ENCODE measurements around the gene CAND1.

CAND1 gene

DNA sequence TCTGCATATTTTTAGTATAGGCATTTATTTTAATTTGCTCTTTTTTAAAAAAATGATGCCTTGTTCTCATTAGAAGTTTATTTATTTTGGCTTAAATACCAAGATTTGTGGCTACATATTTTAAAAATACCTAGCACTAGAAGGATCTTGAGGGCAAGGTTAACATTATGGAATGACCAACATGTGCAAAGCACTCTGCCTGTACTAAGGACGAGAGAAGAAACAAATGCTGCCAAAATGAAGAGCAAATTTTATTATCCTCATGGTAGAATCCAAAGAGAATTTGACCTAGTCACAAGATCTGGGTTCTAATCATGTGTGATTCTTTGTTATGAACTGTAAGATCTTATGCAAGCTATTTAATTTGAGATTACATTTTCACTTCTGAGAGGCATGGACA is 2.8 kb downstream of the CAND1 start:
- H3K4me3 ChIP-seq = peak overlapping the region in 1 of 2 donors; percentile 87
- peak overlapping the region in 1 of 2 donors; percentile 97 for H3K27ac ChIP-seq
- no peaks in the 10 kb centered on the region for H3K27me3 ChIP-seq
- intact Hi-C loops (cut with DNase I; ENCODE audit: low total_unique reads) = loop anchor here (10.0 kb wide), 1 partner anchor 173 kb away; no protein-coding TSS in a partner anchor
- TF ChIP-seq, protein P1, sequence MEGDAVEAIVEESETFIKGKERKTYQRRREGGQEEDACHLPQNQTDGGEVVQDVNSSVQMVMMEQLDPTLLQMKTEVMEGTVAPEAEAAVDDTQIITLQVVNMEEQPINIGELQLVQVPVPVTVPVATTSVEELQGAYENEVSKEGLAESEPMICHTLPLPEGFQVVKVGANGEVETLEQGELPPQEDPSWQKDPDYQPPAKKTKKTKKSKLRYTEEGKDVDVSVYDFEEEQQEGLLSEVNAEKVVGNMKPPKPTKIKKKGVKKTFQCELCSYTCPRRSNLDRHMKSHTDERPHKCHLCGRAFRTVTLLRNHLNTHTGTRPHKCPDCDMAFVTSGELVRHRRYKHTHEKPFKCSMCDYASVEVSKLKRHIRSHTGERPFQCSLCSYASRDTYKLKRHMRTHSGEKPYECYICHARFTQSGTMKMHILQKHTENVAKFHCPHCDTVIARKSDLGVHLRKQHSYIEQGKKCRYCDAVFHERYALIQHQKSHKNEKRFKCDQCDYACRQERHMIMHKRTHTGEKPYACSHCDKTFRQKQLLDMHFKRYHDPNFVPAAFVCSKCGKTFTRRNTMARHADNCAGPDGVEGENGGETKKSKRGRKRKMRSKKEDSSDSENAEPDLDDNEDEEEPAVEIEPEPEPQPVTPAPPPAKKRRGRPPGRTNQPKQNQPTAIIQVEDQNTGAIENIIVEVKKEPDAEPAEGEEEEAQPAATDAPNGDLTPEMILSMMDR (IDR thresholded peaks at IDR 0.05) = no peak
- H3K9me3 ChIP-seq = no peaks in the 10 kb centered on the region
- H3K36me3 ChIP-seq = no peaks in the 10 kb centered on the region
- DNase-seq = no peak
- H3K4me1 ChIP-seq = peaks cover 0 to 73% (median 40%) of the 10 kb centered on the region in 4 donors

DNA sequence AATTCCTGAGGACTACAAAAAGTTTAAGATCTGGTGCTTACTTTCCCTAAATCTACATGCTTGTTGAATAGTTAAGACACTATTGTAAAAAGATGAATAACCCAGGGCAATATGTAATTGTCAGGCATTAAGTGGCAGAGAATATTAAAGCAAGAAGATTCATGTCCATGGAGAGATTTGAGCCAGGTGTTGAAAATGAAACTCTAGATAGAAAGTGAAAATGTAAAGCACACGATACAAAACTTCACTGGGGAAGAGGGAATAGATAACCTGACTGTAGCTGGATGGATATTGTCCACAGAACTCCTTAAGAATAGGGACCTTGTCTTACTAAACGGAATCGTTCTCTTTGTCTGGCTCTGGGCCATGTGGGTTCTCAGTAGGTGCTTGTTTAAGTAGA is 5.0 kb downstream of the CAND1 start:
- Histone ChIP-seq H3K27me3 (no peaks in the 10 kb centered on the region), H3K9me3 (no peaks in the 10 kb centered on the region), H3K4me1 (peaks cover 0 to 86% (median 39%) of the 10 kb centered on the region in 4 donors), H3K4me3 (no peak overlapping the region), H3K36me3 (no peaks in the 10 kb centered on the region), H3K27ac (peak overlapping the region in 1 of 2 donors; percentile 1)
- TF ChIP-seq, protein P1 (IDR thresholded peaks at IDR 0.05) = no peak
- intact Hi-C loops (cut with DNase I; ENCODE audit: low total_unique reads) = loop anchor here (10.0 kb wide), 1 partner anchor 171 kb away; no protein-coding TSS in a partner anchor
- no peak for DNase-seq

DNA sequence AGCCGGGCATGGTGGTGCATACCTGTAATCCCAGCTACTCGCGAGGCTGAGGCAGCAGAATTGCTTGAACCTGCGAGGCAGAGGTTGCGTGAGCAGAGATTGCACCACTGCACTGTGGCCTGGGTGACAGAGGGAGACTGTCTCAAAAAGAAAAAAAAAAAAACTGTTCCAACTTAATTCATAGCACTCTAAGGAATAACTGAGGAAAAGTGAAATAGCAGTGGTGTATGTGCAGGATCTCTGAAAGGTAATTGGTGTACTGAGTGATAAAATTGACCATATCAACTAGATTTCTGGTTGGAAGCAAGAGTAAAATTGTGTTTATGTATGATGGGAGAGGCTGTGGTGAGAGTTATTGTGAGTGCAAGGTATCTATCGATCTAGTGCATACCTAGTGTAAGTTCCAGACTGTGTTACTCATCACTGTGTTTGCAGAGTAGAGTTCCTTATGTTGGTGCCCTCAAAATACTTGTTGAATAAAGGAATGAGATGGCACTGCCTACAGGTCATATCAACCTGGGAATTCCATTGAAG is 6.3 kb downstream of the CAND1 start:
- H3K27ac ChIP-seq = no peak overlapping the region
- H3K4me3 ChIP-seq = no peak overlapping the region
- DNase-seq = no peak
- intact Hi-C loops (cut with DNase I; ENCODE audit: low total_unique reads) = loop anchor here (10.0 kb wide), 1 partner anchor 169 kb away; no protein-coding TSS in a partner anchor
- peaks cover 0 to 98% (median 47%) of the 10 kb centered on the region in 4 donors for H3K4me1 ChIP-seq
- H3K9me3 ChIP-seq = no peaks in the 10 kb centered on the region
- no peaks in the 10 kb centered on the region for H3K27me3 ChIP-seq
- TF ChIP-seq, protein P1 (IDR thresholded peaks at IDR 0.05) = no peak
- H3K36me3 ChIP-seq = no peaks in the 10 kb centered on the region

DNA sequence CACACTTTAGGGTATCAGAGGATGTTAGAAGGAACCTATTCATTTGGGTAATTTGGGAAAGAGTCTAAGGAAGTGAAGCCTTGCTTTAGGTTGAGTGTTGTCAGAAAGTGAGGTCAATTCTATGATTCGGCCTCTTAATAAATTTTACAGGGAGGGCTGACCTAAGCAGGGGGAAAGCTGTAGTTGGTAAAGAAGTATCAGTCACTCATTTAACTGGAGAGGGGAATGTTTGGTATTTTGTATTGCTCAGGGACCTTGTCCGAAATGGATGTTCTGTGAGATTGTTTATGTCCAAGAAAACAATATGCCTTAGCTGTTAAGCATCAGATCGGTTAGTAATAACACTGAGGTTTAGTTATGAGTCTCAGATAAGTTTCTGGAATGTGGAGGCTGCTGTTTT is 7.3 kb downstream of the CAND1 start:
- H3K9me3 ChIP-seq = no peaks in the 10 kb centered on the region
- no peaks in the 10 kb centered on the region for H3K27me3 ChIP-seq
- DNase-seq = no peak
- H3K27ac ChIP-seq = no peak overlapping the region
- no peak overlapping the region for H3K4me3 ChIP-seq
- peaks cover 0 to 98% (median 49%) of the 10 kb centered on the region in 4 donors for H3K4me1 ChIP-seq
- TF ChIP-seq, protein P1 (IDR thresholded peaks at IDR 0.05) = no peak
- intact Hi-C loops (cut with DNase I; ENCODE audit: low total_unique reads) = loop anchor here (10.0 kb wide), 1 partner anchor 168 kb away; no protein-coding TSS in a partner anchor
- H3K36me3 ChIP-seq = no peaks in the 10 kb centered on the region

DNA sequence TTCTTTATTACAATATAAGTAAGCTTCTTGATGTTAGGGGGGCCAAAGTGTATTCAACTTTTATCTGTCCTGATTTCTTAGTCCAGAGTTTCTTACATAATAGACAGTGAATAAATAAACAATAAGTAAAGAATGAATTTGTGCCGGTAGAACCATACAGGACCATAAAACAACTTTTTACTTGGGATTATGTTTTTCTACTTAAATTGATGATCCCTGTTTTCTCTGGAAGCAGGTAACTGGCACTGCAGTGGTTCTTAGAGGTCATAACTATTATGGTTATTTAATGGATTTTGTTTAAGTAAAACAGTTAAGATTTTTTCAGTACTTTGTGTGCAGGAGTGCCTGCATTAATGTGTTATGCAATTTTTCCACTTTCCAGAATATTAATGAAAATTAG is 10.5 kb downstream of the CAND1 start:
- no peak overlapping the region for H3K27ac ChIP-seq
- no peak for DNase-seq
- H3K4me1 ChIP-seq = peaks cover 0 to 71% (median 32%) of the 10 kb centered on the region in 4 donors
- no peak overlapping the region for H3K4me3 ChIP-seq
- peaks cover 0 to 9% (median 4%) of the 10 kb centered on the region in 3 donors for H3K36me3 ChIP-seq
- intact Hi-C loops (cut with DNase I; ENCODE audit: low total_unique reads) = loop anchor here (10.0 kb wide), 1 partner anchor 165 kb away; no protein-coding TSS in a partner anchor
- no peaks in the 10 kb centered on the region for H3K27me3 ChIP-seq
- no peaks in the 10 kb centered on the region for H3K9me3 ChIP-seq
- TF ChIP-seq, protein P1 (IDR thresholded peaks at IDR 0.05) = no peak

Data from tibial artery (tissue), 4 donors.